ENCODE results near the gene MYO3A.

- TF ChIP-seq CTCF (IDR thresholded peaks at IDR 0.05; ENCODE audit: low read depth, low read length, poor library complexity, severe bottlenecking) (no peak), EZH2phosphoT487 (IDR thresholded peaks at IDR 0.05; ENCODE audit: borderline replicate concordance, low read length) (no peak)
These were observed 238.1 kb downstream of the MYO3A start for GRCh38 chr10:26172131-26172530.
